ENCODE data around the gene ZNF555. TPM values are rescaled to one million over a fixed set of nuclear protein-coding genes. Genes with fewer than 3 reads are reported as not detected.

ZNF555 gene
- 1 to 10 TPM; 4.1 to 8.5 (median 6.1) TPM for total RNA-seq

- TF ChIP-seq CTCF (IDR thresholded peaks at IDR 0.05; ENCODE audit: low read depth) = no peak
Observed at GRCh38 chr19:2840794-2841791, at the start of gene ZNF555. ZNF555 (plus strand) TSS chr19:2841475; CDS start chr19:2841573, 98 bp downstream.

GRCh38 chr19:2791876-2792275, 49.4 kb upstream of the ZNF555 start:
- TF ChIP-seq CTCF (IDR thresholded peaks at IDR 0.05; ENCODE audit: low read depth) = no peak

GRCh38 chr19:2793126-2793525, 48.1 kb upstream of the ZNF555 start:
- TF ChIP-seq CTCF (IDR thresholded peaks at IDR 0.05; ENCODE audit: low read depth) = no peak

- no peak for TF ChIP-seq CTCF (IDR thresholded peaks at IDR 0.05; ENCODE audit: low read depth)
Observed at GRCh38 chr19:2793577-2793976, 47.7 kb upstream of the ZNF555 start.

- no peak for TF ChIP-seq CTCF (IDR thresholded peaks at IDR 0.05; ENCODE audit: low read depth)
Observed at GRCh38 chr19:2795827-2796658, 45.2 kb upstream of the ZNF555 start.

GRCh38 chr19:2796659-2797266, 44.5 kb upstream of the ZNF555 start:
- TF ChIP-seq CTCF (IDR thresholded peaks at IDR 0.05; ENCODE audit: low read depth) = no peak

Data from subcutaneous adipose tissue (tissue), 4 donors.